Small intestine (tissue), 7 donors: Measurements from ENCODE around the gene FGD4. TPM values are rescaled to one million over a fixed set of nuclear protein-coding genes. Genes with fewer than 3 reads are reported as not detected.
A peak's percentile ranks its signal among the peaks of the same experiment; 100 is the strongest.

Source experiments
- DNase-seq, 2 donors: peaks; one replicate each; pipeline versions ENCODE4 v3.0.0 to v3.0.0-alpha.2; 2013
- FAIRE-seq: peaks from 2 replicates; lab custom pipeline; 2012; peaks lifted over from hg19 to GRCh38; lab: Jason Lieb, UNC
- H3K27ac ChIP-seq, 3 donors: one replicate each; pipeline ENCODE4 v1.5.1; 2013; ENCODE audit warnings: low read length in 2 of 3, mild to moderate bottlenecking in 2 of 3, control low read depth in 1 of 3, inconsistent platforms in 1 of 3, low read depth in 1 of 3, moderate library complexity in 1 of 3
- H3K27me3 ChIP-seq, 3 donors: one replicate each; pipeline ENCODE4 v1.6.1; 2013; ENCODE audit warnings: low read length in 3 of 3, inconsistent platforms in 1 of 3; ENCODE audit not compliant: control insufficient read depth in 3 of 3, insufficient read depth in 3 of 3
- H3K36me3 ChIP-seq, 3 donors: one replicate each; pipeline ENCODE4 v1.6.1; 2013; ENCODE audit warnings: low read length in 3 of 3, inconsistent platforms in 1 of 3, low read depth in 1 of 3, mild to moderate bottlenecking in 1 of 3, moderate library complexity in 1 of 3; ENCODE audit not compliant: control insufficient read depth in 3 of 3, insufficient read depth in 2 of 3
- H3K4me1 ChIP-seq, 3 donors: one replicate each; pipeline ENCODE4 v1.6.1; 2013; ENCODE audit warnings: low read length in 2 of 3, inconsistent platforms in 1 of 3, low read depth in 1 of 3, mild to moderate bottlenecking in 1 of 3, moderate library complexity in 1 of 3; ENCODE audit not compliant: control insufficient read depth in 3 of 3, insufficient read depth in 2 of 3
- H3K4me3 ChIP-seq, 3 donors: one replicate each; pipeline ENCODE4 v1.5.1; 2013; ENCODE audit warnings: low read length in 3 of 3, control low read depth in 1 of 3, inconsistent platforms in 1 of 3, low read depth in 1 of 3, mild to moderate bottlenecking in 1 of 3, moderate library complexity in 1 of 3
- H3K9me3 ChIP-seq, 2 donors: one replicate each; pipeline ENCODE4 v1.6.1; 2013; ENCODE audit warnings: low read depth in 1 of 2, low read length in 1 of 2; ENCODE audit not compliant: control insufficient read depth in 2 of 2, insufficient read depth in 1 of 2
- WGBS, 3 donors: extraction: QIAGEN DNeasy Blood & Tissue Kit; methylation state at CpG; one replicate each; pipeline ENCODE4 v1.1.7; 2013; 5-methylcytosine and 5-hydroxymethylcytosine counted together
- polyA plus RNA-seq, 4 donors: library from polyadenylated mRNA; stranded (reverse) in 3 of 4; unstranded in 1 of 4; fragments of 200-250 nt in 3 of 4; fragments of 120-200 nt in 1 of 4; gene quantifications; one replicate each; pipeline versions ENCODE4 v1.2.1 to v1.2.3, GENCODE V29; 2013
- donor health status: healthy with polysubstance abuse.
- donor health status: control.
- donor health status: control.
- donor health status: Bipolar disorder and iron deficiency.
- donor health status: healthy.

FGD4 gene
- polyA plus RNA-seq, 4 donors, result 8.2 to 21.4 (median 14.2) TPM

- no peaks in the 10 kb centered on the region for H3K9me3 ChIP-seq
- H3K27ac ChIP-seq, result no peak overlapping the region
- H3K36me3 ChIP-seq, result peaks cover 2 to 30% (median 13%) of the 10 kb centered on the region in 3 donors
- FAIRE-seq, result no peak
- no peak for DNase-seq
- H3K27me3 ChIP-seq, result no peaks in the 10 kb centered on the region
- H3K4me1 ChIP-seq, result no peaks in the 10 kb centered on the region
- H3K4me3 ChIP-seq, result no peak overlapping the region
- 95 to 97% (median 97%) methylated on average over 3 of the region's 3 CpGs for WGBS, 3 donors
Measured at GRCh38 chr12:32605326-32606095, 206.2 kb downstream of the FGD4 start.

GRCh38 chr12:32606443-32606842, 207.1 kb downstream of the FGD4 start:
- WGBS, 3 donors, result 94 to 99% (median 94%) methylated on average over 2 of the region's 2 CpGs
- Histone ChIP-seq H3K9me3 (no peaks in the 10 kb centered on the region), H3K4me3 (no peak overlapping the region), H3K27me3 (no peaks in the 10 kb centered on the region), H3K36me3 (peaks cover 1 to 34% (median 11%) of the 10 kb centered on the region in 3 donors), H3K27ac (no peak overlapping the region), H3K4me1 (no peaks in the 10 kb centered on the region)
- no peak for FAIRE-seq
- no peak for DNase-seq

- FAIRE-seq (no peak), DNase-seq (no peak)
- H3K4me1 ChIP-seq, result peaks cover 0 to 2% (median 0%) of the 10 kb centered on the region in 3 donors
- 80 to 93% (median 86%) methylated on average over 1 of the region's 1 CpG for WGBS, 3 donors
- H3K27ac ChIP-seq, result no peak overlapping the region
- H3K27me3 ChIP-seq, result no peaks in the 10 kb centered on the region
- no peaks in the 10 kb centered on the region for H3K9me3 ChIP-seq
- H3K4me3 ChIP-seq, result no peak overlapping the region
- H3K36me3 ChIP-seq, result peaks cover 0 to 28% (median 13%) of the 10 kb centered on the region in 3 donors
Measured at GRCh38 chr12:32609966-32610365, 210.6 kb downstream of the FGD4 start.

GRCh38 chr12:32611986-32612385, 212.6 kb downstream of the FGD4 start:
- no peaks in the 10 kb centered on the region for H3K9me3 ChIP-seq
- 98 to 99% (median 98%) methylated on average over 11 of the region's 11 CpGs for WGBS, 3 donors
- DNase-seq (no peak), FAIRE-seq (no peak)
- H3K27me3 ChIP-seq, result no peaks in the 10 kb centered on the region
- no peak overlapping the region for H3K4me3 ChIP-seq
- peak overlapping the region in 1 of 3 donors; percentile 8 for H3K27ac ChIP-seq
- H3K36me3 ChIP-seq, result peaks cover 0 to 30% (median 16%) of the 10 kb centered on the region in 3 donors
- H3K4me1 ChIP-seq, result peaks cover 0 to 10% (median 3%) of the 10 kb centered on the region in 3 donors

DNA sequence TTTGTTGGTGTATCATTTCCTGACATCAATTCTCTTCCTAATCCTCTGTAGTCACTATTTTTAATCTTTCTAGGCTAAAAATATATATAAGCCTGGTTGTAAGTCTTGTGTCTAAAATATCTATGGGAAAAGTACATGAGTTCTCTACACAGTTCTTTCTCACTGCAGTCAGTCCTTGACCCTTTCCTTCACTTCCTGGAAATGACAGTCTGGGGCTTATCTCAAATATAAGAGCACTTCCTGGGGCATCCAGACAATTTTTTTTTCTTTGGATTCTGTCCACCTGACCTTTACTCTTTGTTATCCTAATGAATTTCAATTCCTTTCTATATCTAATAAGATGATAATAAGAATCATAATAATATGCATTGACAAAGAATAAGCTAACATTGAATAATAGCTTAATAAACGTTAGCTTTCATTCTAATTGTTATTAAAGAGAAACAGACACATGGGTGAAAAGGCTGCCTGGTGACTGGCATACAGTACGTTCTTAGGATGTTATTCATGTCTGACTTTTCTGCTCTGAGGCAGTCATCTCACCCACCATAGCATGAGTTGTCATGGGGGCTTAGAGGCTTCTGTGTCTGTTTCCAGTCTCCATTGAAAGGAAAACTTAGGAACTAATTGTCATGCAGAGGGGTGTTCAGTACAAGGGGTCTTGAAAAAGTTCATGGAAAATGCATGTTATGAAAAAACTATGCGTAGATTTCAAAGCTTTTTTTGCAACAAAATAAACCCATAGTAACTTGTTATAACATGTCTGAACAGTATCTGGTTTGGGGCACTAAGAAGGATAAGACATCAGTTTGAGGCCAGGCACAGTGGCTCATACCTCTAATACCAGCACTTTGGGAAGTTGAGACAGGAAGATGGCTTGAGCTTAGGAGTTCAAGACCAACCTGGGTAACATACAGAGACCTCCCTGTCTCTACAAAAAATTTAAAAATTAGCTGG, 213.6 kb downstream of the FGD4 start:
- no peak for FAIRE-seq
- H3K4me1 ChIP-seq, result peaks cover 0 to 10% (median 3%) of the 10 kb centered on the region in 3 donors
- H3K27me3 ChIP-seq, result no peaks in the 10 kb centered on the region
- no peaks in the 10 kb centered on the region for H3K9me3 ChIP-seq
- peak in 1 of 2 donors; percentile 79 for DNase-seq
- H3K36me3 ChIP-seq, result peaks cover 0 to 23% (median 18%) of the 10 kb centered on the region in 3 donors
- no peak overlapping the region for H3K4me3 ChIP-seq
- WGBS, 3 donors, result 63 to 71% (median 67%) methylated on average over 3 of the region's 3 CpGs
- H3K27ac ChIP-seq, result no peak overlapping the region

GRCh38 chr12:32615441-32615840, 216.1 kb downstream of the FGD4 start:
- DNase-seq, result peak; percentile 90 to 92
- H3K27me3 ChIP-seq, result no peaks in the 10 kb centered on the region
- H3K36me3 ChIP-seq, result peaks cover 0 to 25% (median 17%) of the 10 kb centered on the region in 3 donors
- 16 to 58% (median 34%) methylated on average over 6 of the region's 6 CpGs for WGBS, 3 donors
- H3K27ac ChIP-seq, result peak overlapping the region in 1 of 3 donors; percentile 77
- no peaks in the 10 kb centered on the region for H3K9me3 ChIP-seq
- H3K4me3 ChIP-seq, result no peak overlapping the region
- peak; percentile 41 for FAIRE-seq
- peaks cover 0 to 10% (median 3%) of the 10 kb centered on the region in 3 donors for H3K4me1 ChIP-seq

DNA sequence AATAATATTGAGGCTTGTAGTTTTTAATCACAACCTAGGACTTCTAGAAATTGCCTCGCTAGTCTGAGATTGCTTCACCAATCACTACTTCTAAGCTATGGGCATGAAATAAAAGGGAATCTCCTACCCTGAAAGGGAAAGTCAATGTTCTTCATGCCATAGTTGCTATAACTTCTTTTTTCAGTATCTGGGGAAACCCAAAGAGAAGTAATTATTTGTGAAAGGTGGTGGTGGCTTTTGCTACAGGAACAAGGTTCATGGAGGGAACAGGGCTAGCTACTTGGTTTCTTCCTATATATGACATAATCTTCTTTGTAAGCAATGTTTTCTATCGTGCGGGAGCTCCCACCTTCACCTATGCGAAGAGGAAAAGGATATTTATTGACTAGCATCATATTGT, 218.2 kb downstream of the FGD4 start:
- H3K36me3 ChIP-seq, result peaks cover 0 to 27% (median 17%) of the 10 kb centered on the region in 3 donors
- 92 to 95% (median 93%) methylated on average over 4 of the region's 4 CpGs for WGBS, 3 donors
- H3K27ac ChIP-seq, result no peak overlapping the region
- DNase-seq (no peak), FAIRE-seq (no peak)
- H3K4me1 ChIP-seq, result peaks cover 0 to 10% (median 3%) of the 10 kb centered on the region in 3 donors
- no peaks in the 10 kb centered on the region for H3K27me3 ChIP-seq
- no peak overlapping the region for H3K4me3 ChIP-seq
- H3K9me3 ChIP-seq, result no peaks in the 10 kb centered on the region

DNA sequence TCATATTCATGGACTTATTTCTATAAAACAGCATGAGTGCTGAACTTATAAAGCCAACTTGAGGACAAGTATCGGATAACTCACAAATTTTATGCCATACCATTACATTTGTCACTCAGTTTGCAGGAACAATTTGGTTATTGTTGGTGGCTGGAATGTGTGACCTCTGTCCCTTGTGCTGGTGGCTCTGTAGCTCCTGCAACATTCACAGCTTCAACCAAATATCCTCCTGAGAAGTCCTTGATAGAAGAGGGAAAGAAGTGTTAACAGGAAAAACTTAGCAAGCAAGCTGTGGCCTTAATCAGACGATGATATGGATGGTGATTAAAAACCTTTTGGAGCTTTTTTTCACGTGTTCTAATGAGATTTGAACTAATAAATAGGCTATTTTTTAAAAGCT, 218.8 kb downstream of the FGD4 start:
- Histone ChIP-seq H3K36me3 (peaks cover 0 to 29% (median 17%) of the 10 kb centered on the region in 3 donors), H3K27me3 (no peaks in the 10 kb centered on the region), H3K9me3 (no peaks in the 10 kb centered on the region), H3K27ac (no peak overlapping the region), H3K4me1 (peaks cover 0 to 10% (median 3%) of the 10 kb centered on the region in 3 donors), H3K4me3 (no peak overlapping the region)
- WGBS, 3 donors, result 72 to 90% (median 72%) methylated on average over 3 of the region's 3 CpGs
- DNase-seq (no peak), FAIRE-seq (no peak)
